Peyer's patch (tissue), 4 donors: ENCODE data around the gene PRG3.

Experiments
- POLR2A ChIP-seq, 2 donors: fragments of 450-650 bp; IDR thresholded peaks; one replicate each; pipeline ENCODE4 v1.5.1; 2017; ENCODE audit warnings: antibody characterized with exemption in 2 of 2, mild to moderate bottlenecking in 2 of 2, moderate library complexity in 2 of 2
- TF ChIP-seq, protein P1 (sequence below), 6 experiments: fragments of 450-650 bp in 4 of 6; fragments of 200-600 bp in 2 of 6; sonication (generic) in 1 of 6; IDR thresholded peaks; one replicate each; pipeline ENCODE4 v1.5.1; 2017 to 2019; ENCODE audit warnings: antibody characterized with exemption in 6 of 6, mild to moderate bottlenecking in 3 of 6, moderate library complexity in 1 of 6

GRCh38 chr11:57427727-57428082, 46.8 kb upstream of the PRG3 start:
- TF ChIP-seq, protein P1, sequence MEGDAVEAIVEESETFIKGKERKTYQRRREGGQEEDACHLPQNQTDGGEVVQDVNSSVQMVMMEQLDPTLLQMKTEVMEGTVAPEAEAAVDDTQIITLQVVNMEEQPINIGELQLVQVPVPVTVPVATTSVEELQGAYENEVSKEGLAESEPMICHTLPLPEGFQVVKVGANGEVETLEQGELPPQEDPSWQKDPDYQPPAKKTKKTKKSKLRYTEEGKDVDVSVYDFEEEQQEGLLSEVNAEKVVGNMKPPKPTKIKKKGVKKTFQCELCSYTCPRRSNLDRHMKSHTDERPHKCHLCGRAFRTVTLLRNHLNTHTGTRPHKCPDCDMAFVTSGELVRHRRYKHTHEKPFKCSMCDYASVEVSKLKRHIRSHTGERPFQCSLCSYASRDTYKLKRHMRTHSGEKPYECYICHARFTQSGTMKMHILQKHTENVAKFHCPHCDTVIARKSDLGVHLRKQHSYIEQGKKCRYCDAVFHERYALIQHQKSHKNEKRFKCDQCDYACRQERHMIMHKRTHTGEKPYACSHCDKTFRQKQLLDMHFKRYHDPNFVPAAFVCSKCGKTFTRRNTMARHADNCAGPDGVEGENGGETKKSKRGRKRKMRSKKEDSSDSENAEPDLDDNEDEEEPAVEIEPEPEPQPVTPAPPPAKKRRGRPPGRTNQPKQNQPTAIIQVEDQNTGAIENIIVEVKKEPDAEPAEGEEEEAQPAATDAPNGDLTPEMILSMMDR (IDR thresholded peaks at IDR 0.05): no peak
- TF ChIP-seq POLR2A (IDR thresholded peaks at IDR 0.05): no peak
